GM10266 (cell line): ENCODE data around the gene MCM5.

Source experiments
- DNase-seq: peaks from one replicate; pipeline ENCODE4 v3.0.0; 2012; ENCODE audit errors: extremely low spot score
- TF ChIP-seq, protein P1 (sequence below): IDR thresholded peaks from 2 replicates; pipeline ENCODE4 v1.5.1; 2012; ENCODE audit warnings: mild to moderate bottlenecking, low read depth; ENCODE audit not compliant: control insufficient read depth, insufficient read depth; ENCODE audit errors: missing control alignments

MCM5 gene

DNA sequence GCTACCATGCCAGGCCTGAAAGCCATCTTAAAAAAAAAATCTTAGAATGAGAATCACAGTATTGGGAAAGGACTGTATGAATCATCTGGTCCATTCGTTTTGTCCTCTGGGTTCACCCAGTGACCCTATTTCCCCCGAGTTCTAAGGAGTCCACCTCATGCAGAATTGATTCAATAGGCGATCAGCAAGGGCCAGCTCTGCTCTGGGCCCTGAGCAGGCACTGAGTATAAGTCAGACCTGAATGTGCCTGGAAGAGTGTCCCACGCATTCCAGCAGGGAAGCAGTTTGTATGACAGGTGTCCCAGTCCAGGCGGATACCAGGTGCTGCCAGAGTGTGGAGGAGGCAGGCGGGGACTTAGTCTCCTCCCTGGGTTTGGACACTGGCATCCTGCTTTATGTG, 19.9 kb upstream of the MCM5 start:
- DNase-seq: no peak
- TF ChIP-seq, protein P1, sequence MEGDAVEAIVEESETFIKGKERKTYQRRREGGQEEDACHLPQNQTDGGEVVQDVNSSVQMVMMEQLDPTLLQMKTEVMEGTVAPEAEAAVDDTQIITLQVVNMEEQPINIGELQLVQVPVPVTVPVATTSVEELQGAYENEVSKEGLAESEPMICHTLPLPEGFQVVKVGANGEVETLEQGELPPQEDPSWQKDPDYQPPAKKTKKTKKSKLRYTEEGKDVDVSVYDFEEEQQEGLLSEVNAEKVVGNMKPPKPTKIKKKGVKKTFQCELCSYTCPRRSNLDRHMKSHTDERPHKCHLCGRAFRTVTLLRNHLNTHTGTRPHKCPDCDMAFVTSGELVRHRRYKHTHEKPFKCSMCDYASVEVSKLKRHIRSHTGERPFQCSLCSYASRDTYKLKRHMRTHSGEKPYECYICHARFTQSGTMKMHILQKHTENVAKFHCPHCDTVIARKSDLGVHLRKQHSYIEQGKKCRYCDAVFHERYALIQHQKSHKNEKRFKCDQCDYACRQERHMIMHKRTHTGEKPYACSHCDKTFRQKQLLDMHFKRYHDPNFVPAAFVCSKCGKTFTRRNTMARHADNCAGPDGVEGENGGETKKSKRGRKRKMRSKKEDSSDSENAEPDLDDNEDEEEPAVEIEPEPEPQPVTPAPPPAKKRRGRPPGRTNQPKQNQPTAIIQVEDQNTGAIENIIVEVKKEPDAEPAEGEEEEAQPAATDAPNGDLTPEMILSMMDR: no peak

DNA sequence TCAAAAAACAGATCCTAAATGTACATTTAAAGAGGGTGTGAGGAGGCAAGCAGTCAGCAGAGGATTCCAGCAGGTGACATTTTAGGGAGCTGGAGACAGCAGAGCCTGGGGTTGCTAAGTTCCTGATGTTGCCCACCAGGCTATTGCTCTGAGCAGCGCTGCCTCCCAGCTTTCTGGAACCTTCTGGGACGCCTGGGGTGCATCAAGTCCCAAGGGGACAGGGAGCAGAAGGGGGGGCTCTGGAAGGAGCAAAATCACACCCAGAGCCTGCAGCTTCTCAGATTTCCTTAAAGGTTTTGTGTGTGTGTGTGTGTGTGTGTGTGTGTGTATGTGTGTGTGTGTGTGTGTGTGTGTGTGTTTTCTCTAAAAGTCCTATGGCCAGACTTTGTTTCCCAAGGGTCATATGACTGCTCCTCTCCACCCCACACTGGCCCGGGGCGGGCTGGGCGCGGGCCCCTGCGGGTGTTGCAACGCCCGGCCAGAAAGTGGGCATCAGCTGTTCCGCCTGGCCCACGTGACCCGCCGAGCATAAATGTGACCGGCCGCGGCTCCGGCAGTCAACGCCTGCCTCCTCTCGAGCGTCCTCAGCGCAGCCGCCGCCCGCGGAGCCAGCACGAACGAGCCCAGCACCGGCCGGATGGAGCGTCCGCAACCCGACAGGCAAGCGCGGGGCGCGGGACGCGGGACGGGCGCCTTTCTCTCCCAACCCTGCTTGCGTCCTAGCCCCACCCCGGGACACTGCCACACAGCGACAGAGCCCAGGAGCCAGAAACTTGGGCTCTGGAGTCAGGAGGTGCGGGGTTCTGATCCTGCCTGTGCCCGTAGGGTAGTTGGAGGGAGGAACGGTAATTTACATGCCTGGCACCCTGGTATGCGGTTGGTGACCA, 19.2 kb upstream of the MCM5 start, which contains the start of gene HMOX1:
Gene HMOX1 (plus strand): TSS at position 560 of the 887 bp plus-strand sequence. CDS start 78 bp downstream, at position 638.
- DNase-seq: peak; percentile 86
- TF ChIP-seq, protein P1: peak; percentile 41

DNA sequence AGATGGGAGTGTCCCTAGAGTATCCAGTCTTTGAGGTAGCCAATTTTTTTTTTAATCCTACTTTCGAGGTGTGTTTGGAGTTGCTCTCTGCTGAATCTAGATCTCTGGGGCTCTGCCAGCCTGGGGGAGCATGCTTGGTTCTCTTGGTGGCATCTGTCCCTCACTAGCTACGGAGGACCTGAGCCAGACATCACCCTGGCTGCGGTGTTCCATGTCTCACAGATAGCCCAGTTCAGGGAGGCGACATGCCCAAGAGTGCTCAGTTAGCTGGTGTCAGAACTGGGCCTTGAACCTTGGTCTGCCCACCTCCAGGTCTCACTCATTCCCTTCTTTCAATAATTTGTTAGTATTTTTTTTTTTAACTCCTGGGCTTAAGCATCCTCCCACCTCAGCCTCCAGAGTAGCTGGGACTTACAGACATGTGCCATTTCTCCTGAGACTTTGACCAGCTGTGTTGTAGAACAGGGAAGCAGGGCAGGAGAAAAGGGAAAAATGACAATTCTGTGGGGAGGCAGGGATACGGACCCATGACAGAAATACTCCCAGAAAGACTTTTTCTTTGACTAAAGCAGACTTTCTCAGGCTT, 18.4 kb upstream of the MCM5 start:
- no peak for DNase-seq
- TF ChIP-seq, protein P1: no peak

DNA sequence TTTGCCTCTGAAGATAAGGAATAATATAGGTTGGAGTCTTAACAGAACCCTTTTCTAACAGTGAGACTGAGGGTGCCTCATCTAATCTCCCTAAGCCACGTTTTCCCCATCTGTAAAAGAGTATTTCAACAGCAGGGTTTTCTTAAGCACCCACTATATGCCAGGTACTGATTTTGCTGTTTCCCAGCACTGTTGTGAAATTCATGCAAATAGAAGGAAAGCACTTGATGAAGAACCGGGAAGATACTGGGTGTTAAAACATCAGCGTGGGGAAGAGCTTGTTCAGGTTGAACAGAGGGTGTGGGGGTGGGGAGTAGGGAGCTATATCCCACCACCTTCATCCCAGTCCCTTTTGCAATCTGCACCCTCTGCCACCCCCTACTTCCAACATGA, 16.3 kb upstream of the MCM5 start:
- TF ChIP-seq, protein P1: no peak
- no peak for DNase-seq

DNA sequence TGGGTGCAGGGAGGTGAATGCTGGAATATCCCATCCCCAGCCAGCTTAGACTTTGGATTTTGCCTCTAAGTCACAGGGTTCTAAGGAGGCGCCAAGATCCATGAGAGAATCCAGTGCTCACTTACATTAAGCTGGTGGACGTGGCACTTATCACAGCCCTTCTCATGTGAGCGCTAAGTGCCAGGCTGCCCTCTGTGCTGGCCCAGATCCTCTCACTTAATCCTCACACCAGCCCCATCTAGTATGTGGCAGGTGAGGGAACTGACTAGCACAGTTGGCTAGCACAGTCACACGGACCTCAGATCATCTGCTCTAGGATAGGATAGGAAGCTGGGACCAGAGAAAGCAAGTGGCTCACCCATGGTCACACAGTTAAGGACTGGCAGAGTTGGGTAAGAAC, 15.4 kb upstream of the MCM5 start:
- no peak for DNase-seq
- TF ChIP-seq, protein P1: no peak

DNA sequence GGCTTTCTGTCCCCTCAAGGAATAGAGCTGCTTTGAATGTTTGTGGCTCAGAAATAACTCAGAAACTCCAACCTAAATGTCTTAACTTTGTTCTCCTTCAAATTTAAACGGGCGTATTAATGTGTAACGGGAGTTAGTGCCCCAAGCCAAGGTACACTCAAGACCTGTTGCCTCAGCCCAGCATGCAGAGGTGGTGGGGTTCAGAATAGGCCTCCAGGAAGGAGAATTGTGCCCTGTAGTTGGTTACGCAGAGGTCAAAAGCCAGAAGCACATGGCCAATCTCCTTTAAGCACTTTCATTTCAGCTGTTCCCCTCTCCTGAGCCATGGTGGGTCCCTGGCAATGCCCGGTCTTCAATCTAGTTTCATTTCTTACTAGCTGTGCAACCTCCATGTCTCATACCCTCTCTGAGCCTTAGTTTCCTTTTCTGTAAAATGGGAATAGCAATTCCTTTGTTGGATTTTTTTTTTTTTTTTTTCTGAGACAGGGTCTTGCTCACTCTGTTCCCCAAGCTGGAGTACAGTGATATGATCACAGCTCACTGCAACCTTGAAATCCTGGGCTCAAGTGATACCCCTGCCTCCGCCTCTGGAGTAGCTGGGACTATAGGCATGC, 14.9 kb upstream of the MCM5 start:
- DNase-seq: no peak
- TF ChIP-seq, protein P1: no peak

DNA sequence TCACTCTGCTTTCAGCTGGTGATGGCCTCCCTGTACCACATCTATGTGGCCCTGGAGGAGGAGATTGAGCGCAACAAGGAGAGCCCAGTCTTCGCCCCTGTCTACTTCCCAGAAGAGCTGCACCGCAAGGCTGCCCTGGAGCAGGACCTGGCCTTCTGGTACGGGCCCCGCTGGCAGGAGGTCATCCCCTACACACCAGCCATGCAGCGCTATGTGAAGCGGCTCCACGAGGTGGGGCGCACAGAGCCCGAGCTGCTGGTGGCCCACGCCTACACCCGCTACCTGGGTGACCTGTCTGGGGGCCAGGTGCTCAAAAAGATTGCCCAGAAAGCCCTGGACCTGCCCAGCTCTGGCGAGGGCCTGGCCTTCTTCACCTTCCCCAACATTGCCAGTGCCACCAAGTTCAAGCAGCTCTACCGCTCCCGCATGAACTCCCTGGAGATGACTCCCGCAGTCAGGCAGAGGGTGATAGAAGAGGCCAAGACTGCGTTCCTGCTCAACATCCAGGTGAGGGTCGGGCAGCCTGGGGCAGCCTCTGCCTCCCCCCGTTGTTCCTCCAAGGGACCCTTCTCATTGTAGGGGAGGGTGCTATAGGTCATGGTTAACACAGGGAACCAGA, 13.2 kb upstream of the MCM5 start:
- TF ChIP-seq, protein P1: no peak
- DNase-seq: no peak
